ENCODE data around the gene MYO5A. TPM values are rescaled to one million over a fixed set of nuclear protein-coding genes. Genes with fewer than 3 reads are reported as not detected.
"Not testable (repeated sequence)": the region's sequence is repeated elsewhere in the genome, so short reads cannot be mapped to it uniquely, and the experiment has no call there.

Gene MYO5A
- total RNA-seq, 1 experiment from 2014 or later, result 61.1 TPM

DNA sequence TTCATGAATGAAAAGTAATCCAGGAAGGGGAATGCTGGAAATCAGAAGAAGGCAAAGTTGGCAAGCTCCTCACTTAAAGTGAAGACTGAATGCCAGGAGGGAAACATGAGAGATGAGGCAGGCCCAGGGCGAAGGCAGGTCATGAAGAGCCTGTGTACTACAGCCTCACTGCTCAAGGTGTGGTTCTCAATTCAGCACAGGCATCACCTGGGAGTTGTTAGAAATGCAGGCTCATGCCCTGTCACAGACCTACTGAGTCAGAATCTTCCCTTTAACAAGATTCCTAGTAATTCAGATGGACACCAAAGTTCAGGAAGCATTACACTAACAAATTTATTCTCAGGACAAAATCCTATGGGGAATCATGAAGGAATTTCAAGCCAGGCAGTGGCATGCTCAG lies 14.2 kb downstream of the MYO5A start:
- no peaks in the 10 kb centered on the region for H3K36me3 ChIP-seq (ENCODE audit: control insufficient read depth, insufficient read depth, low read length)
- H3K4me1 ChIP-seq (ENCODE audit: control insufficient read depth, insufficient read depth, low read length), result no peaks in the 10 kb centered on the region; the same call in 1 of the 2 replicates
- H3K27me3 ChIP-seq (ENCODE audit: control insufficient read depth, insufficient read depth, low read length), result no peaks in the 10 kb centered on the region
- no TSS peak for BruUV-seq (replicated peaks)
- POLR2A ChIA-PET, result interaction anchor here (0.7 kb wide), 1 partner anchor 380 kb away, joined by 4 read pairs; no protein-coding TSS in a partner anchor
- TF ChIP-seq, protein P1, sequence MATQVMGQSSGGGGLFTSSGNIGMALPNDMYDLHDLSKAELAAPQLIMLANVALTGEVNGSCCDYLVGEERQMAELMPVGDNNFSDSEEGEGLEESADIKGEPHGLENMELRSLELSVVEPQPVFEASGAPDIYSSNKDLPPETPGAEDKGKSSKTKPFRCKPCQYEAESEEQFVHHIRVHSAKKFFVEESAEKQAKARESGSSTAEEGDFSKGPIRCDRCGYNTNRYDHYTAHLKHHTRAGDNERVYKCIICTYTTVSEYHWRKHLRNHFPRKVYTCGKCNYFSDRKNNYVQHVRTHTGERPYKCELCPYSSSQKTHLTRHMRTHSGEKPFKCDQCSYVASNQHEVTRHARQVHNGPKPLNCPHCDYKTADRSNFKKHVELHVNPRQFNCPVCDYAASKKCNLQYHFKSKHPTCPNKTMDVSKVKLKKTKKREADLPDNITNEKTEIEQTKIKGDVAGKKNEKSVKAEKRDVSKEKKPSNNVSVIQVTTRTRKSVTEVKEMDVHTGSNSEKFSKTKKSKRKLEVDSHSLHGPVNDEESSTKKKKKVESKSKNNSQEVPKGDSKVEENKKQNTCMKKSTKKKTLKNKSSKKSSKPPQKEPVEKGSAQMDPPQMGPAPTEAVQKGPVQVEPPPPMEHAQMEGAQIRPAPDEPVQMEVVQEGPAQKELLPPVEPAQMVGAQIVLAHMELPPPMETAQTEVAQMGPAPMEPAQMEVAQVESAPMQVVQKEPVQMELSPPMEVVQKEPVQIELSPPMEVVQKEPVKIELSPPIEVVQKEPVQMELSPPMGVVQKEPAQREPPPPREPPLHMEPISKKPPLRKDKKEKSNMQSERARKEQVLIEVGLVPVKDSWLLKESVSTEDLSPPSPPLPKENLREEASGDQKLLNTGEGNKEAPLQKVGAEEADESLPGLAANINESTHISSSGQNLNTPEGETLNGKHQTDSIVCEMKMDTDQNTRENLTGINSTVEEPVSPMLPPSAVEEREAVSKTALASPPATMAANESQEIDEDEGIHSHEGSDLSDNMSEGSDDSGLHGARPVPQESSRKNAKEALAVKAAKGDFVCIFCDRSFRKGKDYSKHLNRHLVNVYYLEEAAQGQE (IDR thresholded peaks at IDR 0.05; ENCODE audit: insufficient read depth in 1 of 2, low read depth in 2 of 2, low read length in 1 of 2), result no peak
- TF ChIP-seq SIN3A (IDR thresholded peaks at IDR 0.05; ENCODE audit: borderline replicate concordance, insufficient read depth, low read depth, low read length) (no peak), TCF7L2 (IDR thresholded peaks at IDR 0.05; ENCODE audit: low read depth, low read length) (no peak), POLR2AphosphoS5 (IDR thresholded peaks at IDR 0.05; ENCODE audit: low read depth, low read length) (no peak)
- TF ChIP-seq, protein P2, sequence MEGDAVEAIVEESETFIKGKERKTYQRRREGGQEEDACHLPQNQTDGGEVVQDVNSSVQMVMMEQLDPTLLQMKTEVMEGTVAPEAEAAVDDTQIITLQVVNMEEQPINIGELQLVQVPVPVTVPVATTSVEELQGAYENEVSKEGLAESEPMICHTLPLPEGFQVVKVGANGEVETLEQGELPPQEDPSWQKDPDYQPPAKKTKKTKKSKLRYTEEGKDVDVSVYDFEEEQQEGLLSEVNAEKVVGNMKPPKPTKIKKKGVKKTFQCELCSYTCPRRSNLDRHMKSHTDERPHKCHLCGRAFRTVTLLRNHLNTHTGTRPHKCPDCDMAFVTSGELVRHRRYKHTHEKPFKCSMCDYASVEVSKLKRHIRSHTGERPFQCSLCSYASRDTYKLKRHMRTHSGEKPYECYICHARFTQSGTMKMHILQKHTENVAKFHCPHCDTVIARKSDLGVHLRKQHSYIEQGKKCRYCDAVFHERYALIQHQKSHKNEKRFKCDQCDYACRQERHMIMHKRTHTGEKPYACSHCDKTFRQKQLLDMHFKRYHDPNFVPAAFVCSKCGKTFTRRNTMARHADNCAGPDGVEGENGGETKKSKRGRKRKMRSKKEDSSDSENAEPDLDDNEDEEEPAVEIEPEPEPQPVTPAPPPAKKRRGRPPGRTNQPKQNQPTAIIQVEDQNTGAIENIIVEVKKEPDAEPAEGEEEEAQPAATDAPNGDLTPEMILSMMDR (IDR thresholded peaks at IDR 0.05), result no peak
- intact Hi-C loops (cut with micrococcal nuclease; ENCODE audit: unreplicated experiment), result no loop called here
- H3K27ac ChIP-seq (ENCODE audit: low read length), result no peak overlapping the region
- H3K4me3 ChIP-seq (ENCODE audit: low read depth in 2 of 2, low read length in 2 of 2), result no peak overlapping the region
- H3K9me3 ChIP-seq (ENCODE audit: control insufficient read depth, insufficient read depth, low read depth, low read length), result no peaks in the 10 kb centered on the region
- no peak for ATAC-seq
- in situ Hi-C loops (cut with HindIII; ENCODE audit: low pct_unique_long_range_greater_than_20kb, low sequenced_read_pairs), result no loop called here
- DNase-seq (ENCODE audit: low read depth, low spot score), result no peak
- CTCF ChIA-PET, result no interaction called here

DNA sequence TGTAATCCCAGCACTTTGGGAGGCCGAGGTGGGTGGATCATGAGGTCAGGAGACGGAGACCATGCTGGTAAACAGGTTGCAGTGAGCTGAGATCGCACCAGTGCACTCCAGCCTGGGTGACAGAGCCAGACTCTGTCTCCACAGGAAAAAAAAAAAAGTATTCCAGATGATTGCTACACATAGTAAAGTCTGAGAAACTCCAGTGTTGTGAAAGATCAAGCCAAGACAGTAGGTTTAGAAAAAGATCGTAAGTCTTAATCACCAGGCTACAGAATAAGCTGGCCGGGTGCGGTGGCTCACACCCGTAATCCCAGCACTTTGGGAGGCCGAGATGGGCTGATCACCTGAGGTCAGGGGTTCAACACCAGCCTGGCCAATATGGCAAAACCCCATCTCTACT lies 15.8 kb downstream of the MYO5A start:
- CTCF ChIA-PET; POLR2A ChIA-PET; H3K27ac ChIP-seq (ENCODE audit: low read length); H3K4me3 ChIP-seq (ENCODE audit: low read depth in 2 of 2, low read length in 2 of 2); DNase-seq (ENCODE audit: low read depth, low spot score); ATAC-seq; H3K27me3 ChIP-seq (ENCODE audit: control insufficient read depth, insufficient read depth, low read length); H3K4me1 ChIP-seq (ENCODE audit: control insufficient read depth, insufficient read depth, low read length); H3K36me3 ChIP-seq (ENCODE audit: control insufficient read depth, insufficient read depth, low read length); H3K9me3 ChIP-seq (ENCODE audit: control insufficient read depth, insufficient read depth, low read depth, low read length); BruUV-seq (replicated peaks); in situ Hi-C loops (cut with HindIII; ENCODE audit: low pct_unique_long_range_greater_than_20kb, low sequenced_read_pairs); intact Hi-C loops (cut with micrococcal nuclease; ENCODE audit: unreplicated experiment): not testable (repeated sequence)

DNA sequence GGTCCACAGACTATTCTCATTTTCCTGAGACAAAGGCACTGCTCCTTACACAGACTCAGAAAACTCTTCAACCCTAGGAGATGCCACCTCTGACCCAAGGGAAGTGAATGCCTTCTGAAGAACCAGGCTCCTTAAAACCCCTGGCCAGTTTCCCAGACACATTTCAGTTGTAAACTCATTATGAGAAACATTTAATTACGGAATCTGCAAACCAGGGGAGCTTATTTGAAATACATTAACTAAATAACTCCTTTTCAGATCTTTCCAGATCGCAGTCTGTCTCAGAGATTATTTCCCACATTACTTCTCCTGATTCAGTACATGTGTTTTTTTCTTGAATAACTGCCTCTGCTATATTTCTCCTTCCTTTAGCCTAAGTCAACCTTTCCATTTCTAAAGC lies 17.6 kb downstream of the MYO5A start:
- no TSS peak for BruUV-seq (replicated peaks)
- DNase-seq (ENCODE audit: low read depth, low spot score), result no peak
- H3K27ac ChIP-seq (ENCODE audit: low read length), result no peak overlapping the region
- intact Hi-C loops (cut with micrococcal nuclease; ENCODE audit: unreplicated experiment), result no loop called here
- H3K4me3 ChIP-seq (ENCODE audit: low read depth in 2 of 2, low read length in 2 of 2), result no peak overlapping the region
- no peaks in the 10 kb centered on the region for H3K27me3 ChIP-seq (ENCODE audit: control insufficient read depth, insufficient read depth, low read length)
- in situ Hi-C loops (cut with HindIII; ENCODE audit: low pct_unique_long_range_greater_than_20kb, low sequenced_read_pairs), result no loop called here
- H3K4me1 ChIP-seq (ENCODE audit: control insufficient read depth, insufficient read depth, low read length), result no peaks in the 10 kb centered on the region; the same call in 1 of the 2 replicates
- no peaks in the 10 kb centered on the region for H3K9me3 ChIP-seq (ENCODE audit: control insufficient read depth, insufficient read depth, low read depth, low read length)
- no peak for ATAC-seq
- H3K36me3 ChIP-seq (ENCODE audit: control insufficient read depth, insufficient read depth, low read length), result no peaks in the 10 kb centered on the region
- no peak for TF ChIP-seq POLR2AphosphoS5 (IDR thresholded peaks at IDR 0.05; ENCODE audit: low read depth, low read length)
- TF ChIP-seq, protein P1 (IDR thresholded peaks at IDR 0.05; ENCODE audit: insufficient read depth in 1 of 2, low read depth in 2 of 2, low read length in 1 of 2), result no peak
- TF ChIP-seq SIN3A (IDR thresholded peaks at IDR 0.05; ENCODE audit: borderline replicate concordance, insufficient read depth, low read depth, low read length), result no peak
- TF ChIP-seq, protein P2 (IDR thresholded peaks at IDR 0.05), result no peak
- ChIA-PET POLR2A (no interaction called here), CTCF (interaction anchor here (0.6 kb wide), 1 partner anchor 254 kb away, joined by 4 read pairs; no protein-coding TSS in a partner anchor)
